GM19043 (cell line): ENCODE results near the gene SDK2.
A peak's percentile ranks its signal among the peaks of the same experiment; 100 is the strongest.

Source experiments
- ATAC-seq: cut with Tn5 transposase; IDR thresholded peaks from one replicate; pipeline ENCODE4 v1.9.1; 2021; ENCODE audit warnings: low read depth; ENCODE audit not compliant: unreplicated experiment

The SDK2 gene

DNA sequence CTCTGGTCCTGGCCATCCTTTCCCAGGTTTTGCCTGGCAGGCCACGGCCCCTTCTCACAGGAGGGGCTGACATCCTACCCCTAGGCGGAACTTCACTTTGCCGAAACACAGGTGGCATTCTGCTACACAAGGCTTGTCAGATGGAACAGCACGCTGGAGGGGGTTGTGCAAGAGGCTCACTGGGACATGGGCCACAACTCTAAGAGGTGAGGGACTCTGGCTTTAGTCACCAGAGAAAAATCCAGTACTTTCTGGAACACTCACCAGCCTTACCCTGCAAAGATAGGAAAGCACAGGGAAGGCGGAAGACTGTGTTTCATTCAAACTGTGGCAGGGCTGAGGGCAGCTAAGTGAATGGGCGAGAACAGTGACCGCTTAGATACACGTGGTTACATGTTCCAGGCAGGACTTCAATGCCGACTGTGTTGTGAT, 350.7 kb downstream of the SDK2 start:
- ATAC-seq = no peak

DNA sequence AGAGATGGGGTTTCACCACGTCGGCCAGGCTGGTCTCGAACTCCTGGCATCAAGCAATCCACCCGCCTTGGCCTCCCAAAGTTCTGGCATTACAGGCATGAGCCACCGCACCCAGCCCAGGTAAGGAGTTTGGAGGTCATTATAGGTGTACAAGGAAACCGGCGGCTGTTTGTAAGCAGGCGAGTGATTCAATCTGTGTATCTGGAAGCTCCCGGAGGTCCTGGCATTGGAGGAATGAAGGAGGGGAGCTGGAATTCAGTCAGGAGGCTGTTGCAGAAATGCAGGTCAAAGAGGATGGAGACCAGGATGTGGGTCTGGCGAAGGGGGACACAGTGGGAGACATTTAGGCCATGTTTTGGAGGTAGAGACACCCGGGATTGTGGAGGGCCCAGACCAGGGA, 351.2 kb downstream of the SDK2 start:
- ATAC-seq = no peak

DNA sequence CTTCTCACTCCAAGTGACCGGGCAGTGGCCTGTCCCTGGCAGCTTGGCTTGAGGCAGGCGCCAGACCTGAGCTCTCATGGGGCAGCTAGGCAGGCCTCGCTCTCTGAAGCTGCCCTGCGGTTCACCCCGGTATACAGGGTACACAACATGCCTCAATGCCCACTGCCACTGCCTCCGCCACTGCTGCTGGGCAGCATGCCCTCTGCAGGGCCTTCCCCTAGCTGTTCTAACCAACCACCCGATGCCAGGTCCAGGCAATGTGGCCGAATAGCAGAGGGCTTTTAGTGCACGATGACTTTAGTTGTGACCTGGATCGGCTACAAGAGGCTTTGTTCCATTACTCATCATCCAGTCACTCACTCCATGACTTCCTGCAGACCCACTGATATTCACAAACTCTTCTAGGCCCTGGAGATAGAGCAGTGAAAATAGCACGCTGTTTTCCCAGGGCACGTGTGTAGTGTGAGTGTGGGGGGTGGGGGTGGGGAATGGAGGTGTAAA, 352.2 kb downstream of the SDK2 start:
- no peak for ATAC-seq

DNA sequence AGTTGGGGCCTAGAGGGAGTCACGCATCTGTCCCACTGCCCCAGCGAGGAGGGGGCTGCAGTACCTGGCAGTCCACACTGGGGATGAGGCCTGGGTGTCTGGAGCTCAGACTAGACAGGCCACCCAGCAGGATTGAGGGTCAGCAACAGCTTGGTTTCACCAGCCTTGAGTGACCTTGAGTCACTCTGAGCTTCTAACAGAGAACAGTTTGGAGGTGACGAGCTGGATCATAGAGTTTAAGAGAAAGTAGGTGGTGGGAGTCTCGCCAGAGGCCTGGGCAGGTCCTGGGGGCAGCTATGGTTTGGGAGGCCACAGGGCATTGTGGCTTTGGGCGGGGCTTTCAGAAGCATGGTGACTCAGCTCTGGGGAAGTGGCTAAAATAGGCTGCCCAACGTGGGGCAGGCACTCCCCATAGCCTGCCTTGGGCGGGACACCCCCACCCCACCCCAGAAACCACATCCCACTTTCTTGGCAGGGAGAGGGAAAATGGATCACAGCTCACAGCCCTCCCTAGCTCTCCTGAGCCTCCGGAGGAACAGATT, 352.9 kb downstream of the SDK2 start:
- peak; percentile 85 for ATAC-seq

DNA sequence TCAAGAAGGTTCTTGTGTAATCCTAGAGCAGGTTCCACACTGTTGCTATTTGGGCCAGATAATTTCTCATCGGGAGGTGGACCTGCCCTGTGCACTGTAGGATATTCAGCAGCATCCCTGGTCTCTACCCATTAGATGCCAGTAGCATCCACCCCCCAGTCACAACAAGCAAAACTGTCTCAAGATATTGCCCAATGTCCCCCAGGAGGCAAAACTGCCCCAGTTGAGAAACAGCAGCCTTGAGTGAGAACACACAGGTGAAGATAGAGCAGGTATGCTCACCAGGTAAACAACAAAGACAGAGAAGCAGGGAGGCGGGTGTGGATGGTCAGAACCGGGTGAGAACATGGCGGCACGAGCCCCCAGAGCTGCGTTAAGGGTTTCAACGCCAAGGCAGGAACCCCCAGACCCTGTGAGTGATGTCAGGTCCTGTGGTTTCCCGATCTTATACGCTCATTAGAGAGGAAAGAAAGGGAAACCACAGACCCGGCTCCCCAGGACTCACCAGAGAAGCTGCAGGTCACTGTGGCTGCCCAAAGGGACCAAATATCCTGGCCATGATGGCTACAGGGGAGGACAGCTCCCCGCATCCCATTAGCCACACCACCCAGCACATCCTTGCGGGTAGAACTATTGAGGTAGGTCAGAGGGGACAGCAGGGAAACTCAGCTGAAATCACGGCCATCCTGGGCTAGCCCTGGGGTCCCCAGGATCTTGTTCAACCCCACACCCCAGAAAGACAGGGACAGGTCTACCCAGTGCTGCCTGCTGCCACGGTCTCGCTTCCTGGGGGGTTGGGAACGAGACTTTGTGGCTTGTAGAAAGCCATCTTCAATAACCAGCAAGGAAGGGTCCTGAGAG, 353.6 kb downstream of the SDK2 start:
- peak; percentile 56 for ATAC-seq

DNA sequence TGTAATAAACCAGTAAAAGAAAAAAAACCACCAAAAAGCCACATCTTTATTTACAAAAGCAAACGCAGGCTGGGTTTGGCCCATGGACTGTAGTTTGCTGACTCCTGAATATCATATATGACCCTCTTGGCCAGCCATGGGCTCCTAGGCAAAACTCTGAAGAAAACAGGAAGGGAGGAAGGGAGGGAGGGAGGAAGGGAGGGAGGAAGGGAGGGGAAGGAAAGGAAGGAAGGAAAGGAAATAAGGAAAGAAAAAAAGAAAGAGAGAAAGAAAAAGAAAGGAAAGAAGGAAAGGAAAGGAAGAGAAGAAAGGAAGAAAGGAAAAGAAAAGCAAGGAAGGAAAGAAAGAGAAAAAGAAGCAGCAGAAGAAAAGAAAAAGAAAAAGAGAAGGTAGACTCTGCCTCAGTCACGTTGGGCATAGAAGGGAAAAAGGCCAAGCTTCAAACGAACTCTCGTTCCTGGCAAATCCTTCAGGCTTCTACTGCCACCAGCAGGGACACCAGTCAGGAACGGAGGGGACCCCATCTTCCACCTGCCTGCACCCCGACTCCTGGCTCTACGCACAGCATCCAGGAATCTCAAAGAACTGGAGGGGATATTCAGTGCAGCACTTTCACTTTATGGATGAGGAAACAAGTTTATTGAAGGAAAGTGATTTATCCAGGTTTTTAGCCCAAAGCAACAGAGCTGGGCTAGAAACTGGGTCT, 354.5 kb downstream of the SDK2 start:
- no peak for ATAC-seq

DNA sequence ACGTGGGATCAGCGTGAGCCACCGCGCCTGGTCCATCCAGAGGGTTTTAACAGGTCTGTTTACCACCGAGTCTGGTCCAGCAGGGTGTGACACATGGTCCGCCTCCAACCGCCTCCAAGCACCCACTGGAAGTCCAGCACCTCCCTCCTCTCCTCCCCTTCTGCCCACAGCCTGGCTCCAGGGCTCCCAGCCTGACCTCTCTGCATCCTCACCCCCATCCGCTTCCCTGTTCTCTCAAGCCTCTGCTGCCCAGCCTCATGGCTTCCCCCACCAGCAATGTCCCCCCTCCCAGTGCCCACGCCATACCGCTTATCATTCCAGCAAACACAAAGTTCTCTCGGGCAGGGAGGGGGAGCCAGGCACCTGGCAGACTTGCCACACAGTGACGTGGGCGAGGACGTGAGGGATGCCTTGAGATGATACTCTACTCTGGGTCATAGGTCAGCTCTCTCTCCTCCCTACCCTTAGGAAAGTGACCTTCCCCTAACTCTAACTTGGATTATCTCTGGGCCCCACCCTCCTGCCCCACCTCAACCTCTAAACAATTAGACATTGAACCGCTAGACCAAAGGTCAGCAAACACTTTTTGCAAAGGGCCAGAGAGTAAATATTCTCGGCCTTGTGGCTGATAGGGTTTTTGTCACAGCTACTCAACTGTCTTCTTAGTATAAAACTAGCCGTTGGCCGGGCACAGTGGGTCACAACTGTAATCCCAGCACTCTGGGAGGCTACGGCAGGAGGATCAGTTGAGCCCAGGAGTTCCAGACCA, 355.5 kb downstream of the SDK2 start:
- ATAC-seq = no peak

DNA sequence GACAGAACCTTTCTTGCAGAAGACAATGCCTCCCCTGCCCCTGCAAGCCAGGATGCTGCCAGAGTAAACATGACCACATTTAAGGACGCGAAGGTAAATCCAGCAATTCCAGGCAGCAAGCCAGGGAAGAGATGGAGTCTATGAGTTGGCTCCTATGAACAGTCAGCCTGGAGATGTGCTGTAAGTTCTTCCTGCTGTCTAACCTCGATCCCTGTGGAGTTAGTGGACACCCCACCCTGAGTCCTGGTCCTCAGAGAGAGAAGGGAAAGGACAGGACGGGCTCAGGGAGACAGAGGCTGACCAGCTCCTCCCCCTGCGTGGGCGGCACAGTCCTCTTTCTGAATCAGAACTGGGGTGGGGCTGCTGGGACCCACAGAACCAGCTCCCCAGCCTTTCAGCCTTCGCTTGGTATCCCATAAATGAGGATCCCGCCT, 357.4 kb downstream of the SDK2 start:
- ATAC-seq = no peak

DNA sequence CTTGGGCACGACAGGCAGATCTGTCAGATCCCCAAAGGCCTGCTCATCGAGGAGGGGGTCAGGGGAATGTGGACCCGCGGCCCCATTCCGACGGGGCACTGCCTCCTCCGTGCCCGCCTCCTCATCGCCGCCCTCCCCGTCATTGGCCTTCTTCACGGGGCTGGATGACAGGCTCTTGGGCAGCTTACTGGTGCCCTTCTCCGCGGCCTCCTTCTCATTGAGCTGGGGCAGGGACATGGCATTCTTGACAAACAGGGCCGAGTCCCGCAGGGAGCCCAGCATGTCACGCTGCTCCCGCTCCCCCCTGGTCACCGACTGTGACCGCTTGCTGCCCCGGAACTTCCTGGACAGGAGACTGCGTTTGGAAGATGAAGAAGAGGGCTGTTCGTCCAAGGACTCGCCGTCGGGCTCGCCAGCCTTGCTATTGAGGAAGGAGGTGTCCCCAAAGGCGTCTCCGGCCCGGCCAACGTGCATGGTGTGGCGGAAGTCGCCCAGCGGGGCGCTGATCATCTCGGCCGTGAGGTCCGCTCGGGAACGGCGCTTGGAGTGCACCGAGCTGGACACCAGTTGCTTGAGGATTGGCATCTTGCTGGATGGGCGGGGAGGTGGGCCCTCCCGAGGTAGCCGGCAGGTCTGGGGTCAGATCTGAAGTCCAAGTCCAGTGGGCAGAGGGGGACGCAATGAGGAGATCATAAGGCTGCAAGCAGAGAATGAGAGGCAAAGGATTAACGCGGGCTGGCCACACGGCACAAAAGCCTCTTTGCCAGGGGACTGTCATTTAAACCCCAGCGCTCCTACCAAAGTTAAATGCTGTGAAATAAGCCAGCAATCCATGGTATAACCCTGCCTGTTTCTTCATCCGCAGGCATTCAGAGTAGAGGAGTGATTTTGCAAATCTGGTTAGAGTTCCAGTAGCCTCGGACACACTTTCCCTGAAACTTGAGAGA, 358.1 kb downstream of the SDK2 start:
- ATAC-seq = no peak

DNA sequence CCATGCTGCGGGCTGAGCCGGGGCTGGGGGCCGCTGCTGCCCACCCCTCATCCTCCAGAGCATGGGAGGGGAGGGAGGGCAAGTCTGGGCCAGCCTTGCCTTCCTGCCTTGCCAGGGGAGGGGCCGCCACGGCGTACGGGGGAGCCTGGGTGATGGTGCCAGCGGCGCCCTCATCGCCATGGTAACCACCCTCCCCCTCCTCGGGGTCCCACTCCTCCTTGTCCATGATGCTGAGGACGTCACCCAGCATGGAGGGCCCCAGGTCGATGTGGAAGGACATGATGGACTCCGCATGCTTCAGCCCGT, 358.7 kb downstream of the SDK2 start:
- ATAC-seq = no peak

DNA sequence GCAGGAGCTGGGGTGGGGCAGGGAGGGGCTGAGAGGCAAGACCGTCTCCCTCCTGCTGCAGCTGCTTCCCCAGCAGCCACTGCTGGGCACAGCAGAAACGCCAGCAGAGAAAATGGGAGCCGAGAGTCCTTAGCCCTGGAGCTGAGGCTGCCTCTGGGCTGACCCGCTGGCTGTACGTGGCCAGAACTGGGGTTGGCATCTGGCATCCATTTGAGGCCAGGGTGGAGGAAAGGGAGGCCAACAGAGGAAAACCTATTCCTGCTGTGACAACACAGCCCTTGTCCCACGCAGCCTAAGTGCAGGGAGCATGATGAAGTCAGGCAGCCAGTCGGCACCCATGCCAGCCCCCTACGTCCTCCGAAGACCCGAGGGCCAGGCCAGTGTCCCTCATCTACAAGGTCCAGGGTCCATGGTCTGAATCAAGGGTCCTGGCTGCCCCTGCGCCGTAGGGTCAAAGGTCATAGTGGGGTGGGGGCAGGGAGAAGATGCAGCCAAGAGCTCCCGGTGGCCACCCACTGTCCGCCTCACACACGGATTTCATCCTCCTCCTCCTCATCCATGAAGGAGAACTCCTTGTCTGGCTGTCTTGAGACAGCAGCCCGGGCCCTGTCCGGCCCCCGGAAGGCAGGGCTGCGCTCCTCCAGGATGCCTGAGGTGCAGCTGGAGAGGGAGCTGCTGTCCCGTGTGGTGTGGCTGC, 359.2 kb downstream of the SDK2 start:
- no peak for ATAC-seq
